SK-N-SH (cell line): ENCODE measurements around the gene L3MBTL1. TPM values are rescaled to one million over a fixed set of nuclear protein-coding genes. Genes with fewer than 3 reads are reported as not detected.

ENCODE experiments used
- CTCF ChIA-PET: fragments of 300-600, 350-600 bp; formaldehyde crosslinking; extraction: SDS; loops from one replicate; lab custom pipeline; 2021; lab: Yijun Ruan, JAX
- POLR2A ChIA-PET: fragments of 350-600 bp; sonication (Branson Sonifier 250); formaldehyde crosslinking; extraction: SDS; loops from one replicate; lab custom pipeline; 2020; ENCODE audit warnings: antibody characterized with exemption, inconsistent platforms; lab: Yijun Ruan, JAX
- DNase-seq: peaks from one replicate; pipeline ENCODE4 v3.0.0; 2012
- H2AFZ ChIP-seq: fragments of 200-600 bp; sonication (generic); 2 replicates; pipeline ENCODE4 v1.8.1; 2016; ENCODE audit warnings: antibody characterized with exemption, mild to moderate bottlenecking, low read depth
- H3F3A ChIP-seq: fragments of 200-600 bp; sonication (generic); replicated peaks from 2 replicates; pipeline ENCODE3; 2016; ENCODE audit warnings: antibody characterized with exemption, mild to moderate bottlenecking; ENCODE audit not compliant: insufficient read depth
- H3K27ac ChIP-seq, 2 experiments: fragments of 200-500 bp in 1 of 2; fragments of 200-600 bp in 1 of 2; sonication (Bioruptor generic) in 1 of 2; sonication (generic), shearing (Covaris generic) in 1 of 2; 2 replicates each; pipeline versions ENCODE4 v1.5.1 to v1.6.1; 2014 to 2016; ENCODE audit warnings: low read depth in 2 of 2, inconsistent platforms in 1 of 2, low read length in 1 of 2, mild to moderate bottlenecking in 1 of 2, mixed read lengths in 1 of 2
- H3K27me3 ChIP-seq: fragments of 200-600 bp; sonication (generic), shearing (Covaris generic); 2 replicates; pipeline ENCODE4 v1.6.1; 2016; ENCODE audit warnings: mixed run types; ENCODE audit not compliant: insufficient read depth
- H3K36me3 ChIP-seq, 2 experiments: fragments of 200-500 bp in 1 of 2; fragments of 200-600 bp in 1 of 2; sonication (Bioruptor generic) in 1 of 2; sonication (generic) in 1 of 2; replicated peaks in 1 of 2; 2 replicates each; pipeline versions ENCODE3 to v1.5.1; 2014 to 2016; ENCODE audit warnings: low read length in 1 of 2, mild to moderate bottlenecking in 1 of 2; ENCODE audit not compliant: insufficient read depth in 2 of 2, control insufficient read depth in 1 of 2
- H3K4me1 ChIP-seq, 2 experiments: fragments of 200-500 bp in 1 of 2; fragments of 200-600 bp in 1 of 2; sonication (Bioruptor generic) in 1 of 2; sonication (generic), shearing (Covaris generic) in 1 of 2; 2 replicates each; pipeline versions ENCODE4 v1.5.1 to v1.6.1; 2014 to 2016; ENCODE audit warnings: low read depth in 1 of 2, low read length in 1 of 2, mixed run types in 1 of 2; ENCODE audit not compliant: insufficient read depth in 2 of 2, control insufficient read depth in 1 of 2
- H3K4me2 ChIP-seq: fragments of 200-600 bp; sonication (generic), shearing (Covaris generic); 2 replicates; pipeline ENCODE4 v1.6.1; 2017; ENCODE audit warnings: mixed run types
- H3K4me3 ChIP-seq, 2 experiments: fragments of 200-500 bp in 1 of 2; fragments of 200-600 bp in 1 of 2; sonication (Bioruptor generic) in 1 of 2; sonication (generic), shearing (Covaris generic) in 1 of 2; 2 replicates each; pipeline versions ENCODE4 v1.5.1 to v1.8.1; 2014 to 2016; ENCODE audit warnings: low read depth in 2 of 2, inconsistent platforms in 1 of 2, low read length in 1 of 2, mild to moderate bottlenecking in 1 of 2, mixed read lengths in 1 of 2, moderate library complexity in 1 of 2
- H3K79me2 ChIP-seq: fragments of 200-600 bp; sonication (generic); 2 replicates; pipeline ENCODE4 v1.8.1; 2017; ENCODE audit warnings: mild to moderate bottlenecking; ENCODE audit not compliant: insufficient read depth
- H3K9ac ChIP-seq: fragments of 200-600 bp; sonication (generic); 2 replicates; pipeline ENCODE4 v1.6.1; 2017; ENCODE audit warnings: mixed run types
- H3K9me2 ChIP-seq: fragments of 200-600 bp; sonication (generic); 2 replicates; pipeline ENCODE4 v1.6.1; 2017; ENCODE audit warnings: mixed run types
- H3K9me3 ChIP-seq: fragments of 200-600 bp; sonication (generic); 2 replicates; pipeline ENCODE4 v1.6.1; 2017; ENCODE audit warnings: mixed run types, mild to moderate bottlenecking, moderate library complexity
- H4K20me1 ChIP-seq: fragments of 200-600 bp; sonication (generic); 2 replicates; pipeline ENCODE4 v1.6.1; 2017; ENCODE audit warnings: mild to moderate bottlenecking, mixed run types; ENCODE audit not compliant: insufficient read depth
- CHD2 ChIP-seq: fragments of 150-350 bp; IDR thresholded peaks from 2 replicates; pipeline ENCODE4 v1.6.1; 2018; ENCODE audit warnings: low read length; ENCODE audit not compliant: partially characterized antibody
- EZH2phosphoT487 ChIP-seq: fragments of 200-600 bp; sonication (generic); IDR thresholded peaks from 2 replicates; pipeline ENCODE4 v1.6.1; 2017; ENCODE audit warnings: low read depth, mixed run types, mild to moderate bottlenecking, antibody characterized with exemption, moderate library complexity, borderline replicate concordance
- FOSL2 ChIP-seq: IDR thresholded peaks from 2 replicates; pipeline ENCODE4 v1.4.0; 2012; ENCODE audit warnings: low read depth, mild to moderate bottlenecking, moderate library complexity, borderline replicate concordance
- FOXJ3 ChIP-seq: sonication (generic); formaldehyde crosslinking; IDR thresholded peaks from 2 replicates; pipeline ENCODE4 v1.5.1; 2020; ENCODE audit warnings: mild to moderate bottlenecking, missing genetic modification reagents
- GABPA ChIP-seq: IDR thresholded peaks from 2 replicates; pipeline ENCODE4 v1.4.0; 2012; ENCODE audit warnings: low read depth, mild to moderate bottlenecking
- IRF3 ChIP-seq: fragments of 150-350 bp; IDR thresholded peaks from 2 replicates; pipeline ENCODE4 v1.6.1; 2016; ENCODE audit warnings: mild to moderate bottlenecking, low read depth, low read length
- JUND ChIP-seq: IDR thresholded peaks from 2 replicates; pipeline ENCODE4 v1.4.0; 2012
- MEF2A ChIP-seq: IDR thresholded peaks from 2 replicates; pipeline ENCODE4 v1.4.0; 2012; ENCODE audit warnings: low read depth, borderline replicate concordance
- RAD21 ChIP-seq: IDR thresholded peaks from 2 replicates; pipeline ENCODE4 v1.6.1; 2012; ENCODE audit warnings: mild to moderate bottlenecking, low read length
- REST ChIP-seq: IDR thresholded peaks from 2 replicates; pipeline ENCODE4 v1.6.1; 2012; ENCODE audit warnings: mild to moderate bottlenecking, low read depth, low read length, moderate library complexity
- TAF1 ChIP-seq: IDR thresholded peaks from 2 replicates; pipeline ENCODE4 v1.6.1; 2012; ENCODE audit warnings: low read depth, mild to moderate bottlenecking, low read length, moderate library complexity, borderline replicate concordance
- TCF12 ChIP-seq: IDR thresholded peaks from 2 replicates; pipeline ENCODE4 v1.4.0; 2012
- USF1 ChIP-seq: IDR thresholded peaks from 2 replicates; pipeline ENCODE4 v1.4.0; 2012; ENCODE audit warnings: low read depth, borderline replicate concordance
- ZBTB33 ChIP-seq: IDR thresholded peaks from 2 replicates; pipeline ENCODE4 v1.4.0; 2012; ENCODE audit warnings: low read depth, borderline replicate concordance
- WGBS: methylation state at CpG from one replicate; pipeline ENCODE4 v1.1.6; 2017; ENCODE audit warnings: low lambda C conversion rate; 5-methylcytosine and 5-hydroxymethylcytosine counted together
- polyA plus RNA-seq, 3 experiments: library from polyadenylated mRNA; depleted of rRNA; stranded (reverse); fragments of >200 nt; gene quantifications; 2 replicates each; pipeline ENCODE4 v1.2.3, GENCODE V29; 2012

The L3MBTL1 gene
- polyA plus RNA-seq, 1 of the 3 experiments (the other 2 are of a cell fraction): 8.9 TPM

- H3K4me2 ChIP-seq: 0 out of 2 replicates have a peak overlapping the region, but pooled peaks have one; percentile 17
- peak overlapping the region in 1 of 2 experiments; percentile 49; a peak in 1 of 4 replicates for H3K27ac ChIP-seq
- H3K9ac ChIP-seq: no peak overlapping the region
- no peaks in the 10 kb centered on the region for H3F3A ChIP-seq
- H3K27me3 ChIP-seq: no peaks in the 10 kb centered on the region
- no peaks in the 10 kb centered on the region for H3K9me2 ChIP-seq
- peaks cover 0 to 4% of the 10 kb centered on the region in 2 experiments for H3K36me3 ChIP-seq
- TF ChIP-seq MEF2A (no peak), FOSL2 (0 out of 2 replicates have a peak, but pooled peaks have one; percentile 23), JUND (no peak)
- H4K20me1 ChIP-seq: no peaks in the 10 kb centered on the region
- no peaks in the 10 kb centered on the region for H3K9me3 ChIP-seq
- H2AFZ ChIP-seq: no peak overlapping the region
- POLR2A ChIA-PET: no interaction called here
- DNase-seq: no peak
- H3K4me3 ChIP-seq: no peak overlapping the region
- peaks cover 0 to 10% of the 10 kb centered on the region in 2 experiments; a peak in 1 of 4 replicates for H3K4me1 ChIP-seq
- CTCF ChIA-PET: interaction anchor here (1.0 kb wide), 1 partner anchor 8 kb away, joined by 3 read pairs; no protein-coding TSS in a partner anchor
- no peaks in the 10 kb centered on the region for H3K79me2 ChIP-seq
Measured at GRCh38 chr20:43533060-43533459, 25.6 kb downstream of the L3MBTL1 start.

- H4K20me1 ChIP-seq: no peaks in the 10 kb centered on the region
- H3K4me1 ChIP-seq: peaks cover 0 to 10% of the 10 kb centered on the region in 2 experiments; a peak in 1 of 4 replicates
- ChIA-PET POLR2A (no interaction called here), CTCF (interaction anchor here (0.5 kb wide), 1 partner anchor 144 kb away, joined by 3 read pairs; no protein-coding TSS in a partner anchor)
- H3F3A ChIP-seq: no peaks in the 10 kb centered on the region
- no peak overlapping the region for H3K4me3 ChIP-seq
- H3K4me2 ChIP-seq: no peak overlapping the region
- no peak overlapping the region for H3K27ac ChIP-seq
- no peak overlapping the region for H3K9ac ChIP-seq
- H3K79me2 ChIP-seq: no peaks in the 10 kb centered on the region
- no peak for TF ChIP-seq CHD2
- no peak for TF ChIP-seq IRF3
- TF ChIP-seq USF1: no peak
- no peak for TF ChIP-seq REST
- no peak for TF ChIP-seq GABPA
- TF ChIP-seq FOXJ3: no peak
- TF ChIP-seq TAF1: no peak
- no peak for TF ChIP-seq TCF12
- no peak for TF ChIP-seq ZBTB33
- TF ChIP-seq RAD21: no peak
- no peak for TF ChIP-seq EZH2phosphoT487
- H3K9me3 ChIP-seq: no peaks in the 10 kb centered on the region
- peaks cover 0 to 4% of the 10 kb centered on the region in 2 experiments for H3K36me3 ChIP-seq
- H3K27me3 ChIP-seq: no peaks in the 10 kb centered on the region
- 80% methylated on average over 4 of the region's 7 CpGs for WGBS
- H3K9me2 ChIP-seq: no peaks in the 10 kb centered on the region
- no peak for DNase-seq
- no peak overlapping the region for H2AFZ ChIP-seq
Measured at GRCh38 chr20:43534016-43534415, 26.5 kb downstream of the L3MBTL1 start.
